PC-9 (cell line): ENCODE results near the gene SPATA20.

Experiments
- EZH2 ChIP-seq: fragments of 200-600 bp; sonication (generic); IDR thresholded peaks from 2 replicates; pipeline ENCODE4 v1.8.0; 2017; ENCODE audit warnings: antibody characterized with exemption, low read depth
- TF ChIP-seq, protein P1 (sequence below): fragments of 200-600 bp; sonication (generic); conservative IDR thresholded peaks from 2 replicates; pipeline ENCODE4 v1.6.1; 2017; ENCODE audit warnings: mixed run types, antibody characterized with exemption, mild to moderate bottlenecking, moderate library complexity

DNA sequence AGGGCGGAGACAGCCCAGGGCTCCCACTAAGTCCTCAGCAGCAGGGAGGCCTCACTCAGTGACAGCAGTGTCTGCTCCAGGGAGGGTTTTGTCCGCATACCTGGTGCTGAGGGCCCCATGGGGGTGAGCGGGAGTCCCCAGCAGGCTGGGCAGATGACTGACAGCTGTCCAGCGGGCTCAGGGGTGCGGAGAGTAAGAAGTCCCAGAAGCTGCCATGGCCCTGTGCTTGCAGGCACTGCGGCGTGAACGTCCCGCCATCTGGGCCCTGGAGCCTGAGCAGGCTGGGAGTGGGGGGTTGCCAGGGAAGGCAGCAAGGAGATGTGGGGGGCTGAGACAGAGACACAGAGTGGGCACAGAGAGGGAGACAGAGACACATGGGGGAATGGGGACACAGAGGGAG, 33.7 kb downstream of the SPATA20 start:
- TF ChIP-seq, protein P1, sequence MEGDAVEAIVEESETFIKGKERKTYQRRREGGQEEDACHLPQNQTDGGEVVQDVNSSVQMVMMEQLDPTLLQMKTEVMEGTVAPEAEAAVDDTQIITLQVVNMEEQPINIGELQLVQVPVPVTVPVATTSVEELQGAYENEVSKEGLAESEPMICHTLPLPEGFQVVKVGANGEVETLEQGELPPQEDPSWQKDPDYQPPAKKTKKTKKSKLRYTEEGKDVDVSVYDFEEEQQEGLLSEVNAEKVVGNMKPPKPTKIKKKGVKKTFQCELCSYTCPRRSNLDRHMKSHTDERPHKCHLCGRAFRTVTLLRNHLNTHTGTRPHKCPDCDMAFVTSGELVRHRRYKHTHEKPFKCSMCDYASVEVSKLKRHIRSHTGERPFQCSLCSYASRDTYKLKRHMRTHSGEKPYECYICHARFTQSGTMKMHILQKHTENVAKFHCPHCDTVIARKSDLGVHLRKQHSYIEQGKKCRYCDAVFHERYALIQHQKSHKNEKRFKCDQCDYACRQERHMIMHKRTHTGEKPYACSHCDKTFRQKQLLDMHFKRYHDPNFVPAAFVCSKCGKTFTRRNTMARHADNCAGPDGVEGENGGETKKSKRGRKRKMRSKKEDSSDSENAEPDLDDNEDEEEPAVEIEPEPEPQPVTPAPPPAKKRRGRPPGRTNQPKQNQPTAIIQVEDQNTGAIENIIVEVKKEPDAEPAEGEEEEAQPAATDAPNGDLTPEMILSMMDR: no peak
- TF ChIP-seq EZH2: no peak
